Ishikawa (cell line): ENCODE results near the gene CCPG1.

Source experiments
- CEBPB ChIP-seq: IDR thresholded peaks from 2 replicates; pipeline ENCODE4 v1.6.1; 2012
- CREB1 ChIP-seq: IDR thresholded peaks from 2 replicates; pipeline ENCODE4 v1.6.1; 2012; ENCODE audit warnings: low read depth
- EGR1 ChIP-seq: IDR thresholded peaks from 2 replicates; pipeline ENCODE4 v1.6.1; 2012
- EP300 ChIP-seq: IDR thresholded peaks from 2 replicates; pipeline ENCODE4 v1.6.1; 2012; ENCODE audit warnings: borderline replicate concordance
- RAD21 ChIP-seq: IDR thresholded peaks from 2 replicates; pipeline ENCODE4 v1.6.1; 2012; ENCODE audit warnings: low read depth
- TEAD4 ChIP-seq: IDR thresholded peaks from 2 replicates; pipeline ENCODE4 v1.6.1; 2012
- ZBTB7A ChIP-seq: IDR thresholded peaks from 2 replicates; pipeline ENCODE4 v1.6.1; 2012; ENCODE audit warnings: low read depth

DNA sequence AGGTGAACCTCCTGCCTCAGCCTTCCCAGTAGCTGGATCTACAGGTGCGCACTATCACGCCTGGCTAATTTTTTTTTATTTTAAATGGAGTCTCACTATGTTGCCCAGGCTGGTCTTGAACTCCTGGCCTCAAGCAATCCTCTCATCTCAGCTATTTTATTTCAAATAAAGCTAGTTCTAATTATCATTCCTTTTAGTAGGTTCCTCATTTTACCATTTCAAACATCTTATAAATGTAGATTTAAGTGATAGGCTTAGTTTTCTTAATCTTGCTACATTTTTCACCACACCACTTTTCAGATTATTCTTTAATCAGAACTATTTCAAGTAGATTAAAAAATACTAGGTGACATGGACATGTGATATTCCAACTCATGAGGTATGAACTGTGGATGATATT lies 58.9 kb downstream of the CCPG1 start:
- TF ChIP-seq CREB1: no peak
- no peak for TF ChIP-seq RAD21
- TF ChIP-seq ZBTB7A: no peak
- no peak for TF ChIP-seq CEBPB
- no peak for TF ChIP-seq EP300
- no peak for TF ChIP-seq TEAD4
- TF ChIP-seq EGR1: no peak
